ENCODE data around the gene TEX14. TPM values are rescaled to one million over a fixed set of nuclear protein-coding genes. Genes with fewer than 3 reads are reported as not detected.
A peak's percentile ranks its signal among the peaks of the same experiment; 100 is the strongest.

TEX14 gene
- total and polyA plus RNA-seq, 10 of the 15 experiments (the other 5 are each of a cell fraction or from before 2014, with no cell fraction given) = 0.15 to 1.3 (median 0.66) TPM

DNA sequence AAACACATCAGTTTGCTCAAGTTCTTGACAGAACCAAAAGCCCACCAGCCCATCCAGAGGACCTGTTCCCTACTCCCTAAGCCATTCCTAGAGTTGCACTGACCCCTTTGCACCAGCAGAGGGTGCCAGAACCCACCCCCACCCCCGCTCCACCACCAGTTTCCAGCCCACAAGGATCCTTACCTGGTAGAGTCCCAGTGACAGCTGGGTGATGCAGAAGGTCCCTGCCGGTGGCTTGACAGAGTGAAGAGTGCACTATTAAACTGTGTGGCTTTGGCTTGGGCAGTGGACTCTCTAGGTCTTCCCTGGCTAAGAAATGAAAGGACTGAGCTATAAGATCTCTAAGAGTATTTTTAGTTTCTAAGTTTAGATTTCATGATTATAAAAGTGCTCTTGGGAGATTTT lies 104.1 kb downstream of the TEX14 start:
- H3K9ac ChIP-seq (ENCODE audit: control insufficient read depth, insufficient read depth, low read length) = no peak overlapping the region
- intact Hi-C loops (cut with micrococcal nuclease; ENCODE audit: unreplicated experiment) (loop anchor here (1.0 to 5.0 kb wide), 4 partner anchors 44 to 418 kb away; no protein-coding TSS in a partner anchor), in situ Hi-C loops (cut with MboI) (no loop called here)
- no peak overlapping the region for H2AFZ ChIP-seq (ENCODE audit: control insufficient read depth, low read depth, low read length)
- BruUV-seq (replicated peaks) = no TSS peak
- no peaks in the 10 kb centered on the region for H3K27me3 ChIP-seq (replicated peaks in 1 of 2; ENCODE audit: control insufficient read depth in 2 of 2, insufficient read depth in 2 of 2, low read length in 1 of 2)
- DNase-seq (ENCODE audit: low read depth, low spot score) (no peak), FAIRE-seq (peak; percentile 72), ATAC-seq (peak; percentile 92)
- H3K4me3 ChIP-seq = no peak overlapping the region
- no peaks in the 10 kb centered on the region for H4K20me1 ChIP-seq (ENCODE audit: control insufficient read depth, insufficient read depth)
- H3K36me3 ChIP-seq (ENCODE audit: control insufficient read depth in 2 of 2, insufficient read depth in 2 of 2, low read length in 1 of 2) = no peaks in the 10 kb centered on the region
- RAD21 ChIA-PET (ENCODE audit: unreplicated experiment) = interaction anchor here (0.8 to 5.0 kb wide), 13 partner anchors 10 to 418 kb away, joined by 3 to 26 read pairs (median 4); no protein-coding TSS in a partner anchor
- H3K4me2 ChIP-seq (ENCODE audit: control insufficient read depth, insufficient read depth) = no peak overlapping the region
- SMC1A ChIA-PET (ENCODE audit: uncharacterized antibody, unreplicated experiment) = interaction anchor here (0.6 to 7.5 kb wide), 14 partner anchors 9 to 425 kb away, joined by 3 to 53 read pairs (median 5); no protein-coding TSS in a partner anchor
- H3K79me2 ChIP-seq (ENCODE audit: control insufficient read depth, insufficient read depth, low read length) = no peaks in the 10 kb centered on the region
- CTCF ChIA-PET = interaction anchor here (0.6 to 5.7 kb wide), 31 partner anchors 9 to 454 kb away, joined by 3 to 65 read pairs (median 4); no protein-coding TSS in a partner anchor
- TF ChIP-seq SMC3 (IDR thresholded peaks at IDR 0.05; ENCODE audit: borderline replicate concordance, low read length) = peak; percentile 94
- TF ChIP-seq RB1 (IDR thresholded peaks at IDR 0.05; ENCODE audit: borderline replicate concordance) = 0 out of 2 replicates have a peak, but pooled peaks have one; percentile 54
- TF ChIP-seq EED (IDR thresholded peaks at IDR 0.05; ENCODE audit: low read depth) = peak; percentile 67
- TF ChIP-seq NFYB (IDR thresholded peaks at IDR 0.05; ENCODE audit: insufficient read depth, low read depth, low read length) = no peak
- TF ChIP-seq POU2F2 (IDR thresholded peaks at IDR 0.05; ENCODE audit: borderline replicate concordance, low read depth, low read length) = peak; percentile 33; the same call in 1 of the 3 replicates
- TF ChIP-seq EGR1 (IDR thresholded peaks at IDR 0.05; ENCODE audit: borderline replicate concordance in 1 of 2, low read depth in 2 of 2, low read length in 2 of 2) = peak in 1 of 2 experiments; percentile 93; a peak in 2 of 3 replicates
- peak; percentile 76 for TF ChIP-seq YY1 (IDR thresholded peaks at IDR 0.05; ENCODE audit: low read depth, low read length)
- peak; percentile 44; the same call in 1 of the 2 replicates for TF ChIP-seq NFXL1 (IDR thresholded peaks at IDR 0.05; ENCODE audit: borderline replicate concordance)
- peak in 1 of 2 experiments; percentile 71; a peak in 1 of 4 replicates for TF ChIP-seq ETV6 (conservative IDR thresholded peaks at IDR 0.05 in 1 of 2, IDR thresholded peaks at IDR 0.05 in 1 of 2; ENCODE audit: borderline replicate concordance in 1 of 2, low read depth in 1 of 2)
- TF ChIP-seq, protein P1, sequence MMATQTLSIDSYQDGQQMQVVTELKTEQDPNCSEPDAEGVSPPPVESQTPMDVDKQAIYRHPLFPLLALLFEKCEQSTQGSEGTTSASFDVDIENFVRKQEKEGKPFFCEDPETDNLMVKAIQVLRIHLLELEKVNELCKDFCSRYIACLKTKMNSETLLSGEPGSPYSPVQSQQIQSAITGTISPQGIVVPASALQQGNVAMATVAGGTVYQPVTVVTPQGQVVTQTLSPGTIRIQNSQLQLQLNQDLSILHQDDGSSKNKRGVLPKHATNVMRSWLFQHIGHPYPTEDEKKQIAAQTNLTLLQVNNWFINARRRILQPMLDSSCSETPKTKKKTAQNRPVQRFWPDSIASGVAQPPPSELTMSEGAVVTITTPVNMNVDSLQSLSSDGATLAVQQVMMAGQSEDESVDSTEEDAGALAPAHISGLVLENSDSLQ (IDR thresholded peaks at IDR 0.05) = peak; percentile 52; the same call in 1 of the 2 replicates
- peak; percentile 31; the same call in 1 of the 2 replicates for TF ChIP-seq IKZF1 (conservative IDR thresholded peaks at IDR 0.05)
- peak; percentile 20 to 33; a peak in 2 of 4 replicates for TF ChIP-seq IKZF2 (IDR thresholded peaks at IDR 0.05)
- peak; percentile 70 for TF ChIP-seq RUNX3 (IDR thresholded peaks at IDR 0.05; ENCODE audit: low read length)
- TF ChIP-seq RAD21 (IDR thresholded peaks at IDR 0.05; ENCODE audit: insufficient read depth, low read depth, low read length) = peak; percentile 95
- TF ChIP-seq CHD2 (IDR thresholded peaks at IDR 0.05; ENCODE audit: borderline replicate concordance, low read depth, low read length) = no peak
- TF ChIP-seq, protein P2, sequence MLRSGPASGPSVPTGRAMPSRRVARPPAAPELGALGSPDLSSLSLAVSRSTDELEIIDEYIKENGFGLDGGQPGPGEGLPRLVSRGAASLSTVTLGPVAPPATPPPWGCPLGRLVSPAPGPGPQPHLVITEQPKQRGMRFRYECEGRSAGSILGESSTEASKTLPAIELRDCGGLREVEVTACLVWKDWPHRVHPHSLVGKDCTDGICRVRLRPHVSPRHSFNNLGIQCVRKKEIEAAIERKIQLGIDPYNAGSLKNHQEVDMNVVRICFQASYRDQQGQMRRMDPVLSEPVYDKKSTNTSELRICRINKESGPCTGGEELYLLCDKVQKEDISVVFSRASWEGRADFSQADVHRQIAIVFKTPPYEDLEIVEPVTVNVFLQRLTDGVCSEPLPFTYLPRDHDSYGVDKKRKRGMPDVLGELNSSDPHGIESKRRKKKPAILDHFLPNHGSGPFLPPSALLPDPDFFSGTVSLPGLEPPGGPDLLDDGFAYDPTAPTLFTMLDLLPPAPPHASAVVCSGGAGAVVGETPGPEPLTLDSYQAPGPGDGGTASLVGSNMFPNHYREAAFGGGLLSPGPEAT (IDR thresholded peaks at IDR 0.05; ENCODE audit: low read depth) = no peak; the same call in 1 of the 2 replicates
- no peak for TF ChIP-seq GABPA (IDR thresholded peaks at IDR 0.05; ENCODE audit: low read depth)
- TF ChIP-seq, protein P3, sequence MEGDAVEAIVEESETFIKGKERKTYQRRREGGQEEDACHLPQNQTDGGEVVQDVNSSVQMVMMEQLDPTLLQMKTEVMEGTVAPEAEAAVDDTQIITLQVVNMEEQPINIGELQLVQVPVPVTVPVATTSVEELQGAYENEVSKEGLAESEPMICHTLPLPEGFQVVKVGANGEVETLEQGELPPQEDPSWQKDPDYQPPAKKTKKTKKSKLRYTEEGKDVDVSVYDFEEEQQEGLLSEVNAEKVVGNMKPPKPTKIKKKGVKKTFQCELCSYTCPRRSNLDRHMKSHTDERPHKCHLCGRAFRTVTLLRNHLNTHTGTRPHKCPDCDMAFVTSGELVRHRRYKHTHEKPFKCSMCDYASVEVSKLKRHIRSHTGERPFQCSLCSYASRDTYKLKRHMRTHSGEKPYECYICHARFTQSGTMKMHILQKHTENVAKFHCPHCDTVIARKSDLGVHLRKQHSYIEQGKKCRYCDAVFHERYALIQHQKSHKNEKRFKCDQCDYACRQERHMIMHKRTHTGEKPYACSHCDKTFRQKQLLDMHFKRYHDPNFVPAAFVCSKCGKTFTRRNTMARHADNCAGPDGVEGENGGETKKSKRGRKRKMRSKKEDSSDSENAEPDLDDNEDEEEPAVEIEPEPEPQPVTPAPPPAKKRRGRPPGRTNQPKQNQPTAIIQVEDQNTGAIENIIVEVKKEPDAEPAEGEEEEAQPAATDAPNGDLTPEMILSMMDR (IDR thresholded peaks at IDR 0.05 in 2 of 3, conservative IDR thresholded peaks at IDR 0.05 in 1 of 3; ENCODE audit: control insufficient read depth in 2 of 3, extremely low read depth in 1 of 3, insufficient read depth in 1 of 3, low read depth in 3 of 3, low read length in 3 of 3) = peak; percentile 94 to 97 (median 97)
- H3K9me3 ChIP-seq (replicated peaks; ENCODE audit: control insufficient read depth, insufficient read depth, low read length) = no peaks in the 10 kb centered on the region
- no peak overlapping the region for H3K27ac ChIP-seq (ENCODE audit: control insufficient read depth, insufficient read depth)
- no peaks in the 10 kb centered on the region for H3K4me1 ChIP-seq (ENCODE audit: control insufficient read depth, insufficient read depth, low read length)
- WGBS (ENCODE audit: insufficient coverage, insufficient replicate concordance, low lambda C conversion rate, missing lambda C conversion rate) = 0% methylated on average over 2 of the region's 2 CpGs
- POLR2A ChIA-PET = interaction anchor here (0.6 to 0.9 kb wide), 3 partner anchors 10 to 43 kb away, joined by 3 to 4 read pairs (median 4); no protein-coding TSS in a partner anchor

All from GM12878 (cell line).